SU-DHL-6 (cell line): ENCODE results near the gene APH1B.

Experiments used
- CTCF ChIP-seq: fragments of 200-600 bp; sonication (generic); IDR thresholded peaks from one replicate; pipeline ENCODE4 v1.5.1; 2017; ENCODE audit warnings: antibody characterized with exemption, mild to moderate bottlenecking, low read length, moderate library complexity; ENCODE audit not compliant: insufficient read depth, poor library complexity, severe bottlenecking
- EZH2phosphoT487 ChIP-seq: fragments of 200-600 bp; sonication (generic), shearing (Covaris generic); conservative IDR thresholded peaks from 2 replicates; pipeline ENCODE4 v1.6.1; 2018; ENCODE audit warnings: mild to moderate bottlenecking, antibody characterized with exemption, low read length, moderate library complexity, mixed read lengths

DNA sequence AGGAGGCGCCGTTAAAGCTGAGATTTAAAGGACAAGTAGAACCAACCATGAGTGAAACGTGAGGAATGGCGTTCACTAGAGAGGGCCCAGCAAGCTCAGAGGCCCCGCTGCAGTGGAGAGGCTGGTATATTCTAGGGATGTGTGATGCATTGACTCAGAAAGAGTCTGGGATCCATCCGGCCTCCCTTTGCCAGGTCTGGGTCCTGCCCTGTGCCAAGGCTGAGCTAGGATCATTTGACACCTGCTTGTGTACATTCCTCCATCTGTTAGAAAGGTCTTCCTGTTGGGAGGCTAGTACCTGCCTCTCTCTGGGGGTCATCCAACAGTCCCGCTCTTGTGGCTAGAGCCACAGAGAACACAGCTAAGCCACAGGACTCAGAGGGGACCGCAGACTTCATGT is 75.9 kb downstream of the APH1B start:
- TF ChIP-seq CTCF, result no peak
- TF ChIP-seq EZH2phosphoT487, result no peak
